NCI-H2227 (cell line): ENCODE results near the gene NDUFB8.

Source experiments
- DNase-seq: peaks from one replicate; lab custom pipeline; 2025; ENCODE audit not compliant: unreplicated experiment; lab: John Stamatoyannopoulos, UW

The NDUFB8 gene

DNA sequence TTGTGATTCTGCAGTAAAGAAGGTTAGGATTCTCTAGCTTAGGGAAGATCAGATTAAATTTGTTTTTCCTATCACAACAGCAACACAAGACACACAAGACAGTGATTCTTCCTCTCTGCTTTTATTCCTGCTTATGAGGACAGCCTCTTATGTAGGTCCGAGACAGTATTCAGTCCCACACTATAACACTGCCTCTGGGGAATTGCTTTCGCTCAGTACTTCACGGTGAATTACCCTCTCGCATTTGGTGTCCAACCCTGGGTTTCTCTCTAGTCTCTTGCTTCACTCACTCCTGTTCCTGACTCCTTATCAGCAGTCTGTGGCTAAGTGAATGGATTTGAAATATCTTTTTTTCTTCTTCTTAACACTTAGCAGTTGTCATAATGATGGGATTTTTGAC, 7.8 kb upstream of the NDUFB8 start:
- DNase-seq, result no peak

GRCh38 chr10:100535715-100536353, 6.2 kb upstream of the NDUFB8 start, which contains the start of gene HIF1AN:
TSS of gene HIF1AN (plus strand) at chr10:100535943. CDS start at chr10:100535959, 16 bp downstream.
- DNase-seq, result peak; percentile 94

DNA sequence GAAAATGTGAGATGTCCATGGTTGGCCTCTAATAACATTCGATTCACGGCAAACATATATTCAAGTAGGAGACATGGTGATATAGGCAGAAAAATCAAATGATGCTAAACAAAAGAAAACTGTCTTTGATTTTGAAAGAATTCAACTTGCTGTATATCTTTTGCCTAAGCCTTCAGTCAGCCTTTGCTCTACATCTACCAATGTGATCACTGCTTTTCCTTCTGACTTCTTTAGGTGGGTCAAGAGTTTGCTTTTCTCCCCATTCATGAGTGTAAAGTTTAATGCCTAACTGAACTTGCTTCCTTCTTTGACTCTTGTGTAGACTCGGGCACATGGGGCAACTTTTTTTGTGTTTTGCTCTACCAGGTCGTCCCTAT, 5.7 kb upstream of the NDUFB8 start:
- no peak for DNase-seq

GRCh38 chr10:100534726-100535125, 5.1 kb upstream of the NDUFB8 start:
- no peak for DNase-seq

- DNase-seq, result no peak
Measured at GRCh38 chr10:100531761-100532160, 2.1 kb upstream of the NDUFB8 start.

GRCh38 chr10:100528921-100529474, 673 bp downstream of the NDUFB8 start:
- no peak for DNase-seq

GRCh38 chr10:100528123-100528886, 1.4 kb downstream of the NDUFB8 start:
- DNase-seq, result no peak

DNA sequence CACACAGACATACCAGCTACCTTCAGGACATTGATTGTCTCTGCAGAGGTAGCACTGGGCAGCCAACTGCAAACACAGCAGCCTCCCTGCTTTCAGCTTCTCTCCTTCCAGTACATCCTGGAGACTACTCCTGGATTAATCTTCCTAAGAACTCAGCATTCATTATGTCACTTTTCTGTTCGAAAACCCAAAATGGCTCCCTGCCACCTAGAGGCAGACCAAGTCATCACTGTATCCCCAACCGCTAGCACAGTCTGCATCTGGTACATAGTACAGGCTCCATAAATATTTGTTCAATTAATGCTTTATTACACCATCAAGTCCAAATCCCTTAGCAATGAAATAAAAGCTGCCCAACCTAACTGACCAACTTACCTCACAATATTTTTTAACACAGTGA, 5.0 kb downstream of the NDUFB8 start:
- DNase-seq, result no peak

- DNase-seq, result no peak
Measured at GRCh38 chr10:100524206-100524605, 5.5 kb downstream of the NDUFB8 start.

DNA sequence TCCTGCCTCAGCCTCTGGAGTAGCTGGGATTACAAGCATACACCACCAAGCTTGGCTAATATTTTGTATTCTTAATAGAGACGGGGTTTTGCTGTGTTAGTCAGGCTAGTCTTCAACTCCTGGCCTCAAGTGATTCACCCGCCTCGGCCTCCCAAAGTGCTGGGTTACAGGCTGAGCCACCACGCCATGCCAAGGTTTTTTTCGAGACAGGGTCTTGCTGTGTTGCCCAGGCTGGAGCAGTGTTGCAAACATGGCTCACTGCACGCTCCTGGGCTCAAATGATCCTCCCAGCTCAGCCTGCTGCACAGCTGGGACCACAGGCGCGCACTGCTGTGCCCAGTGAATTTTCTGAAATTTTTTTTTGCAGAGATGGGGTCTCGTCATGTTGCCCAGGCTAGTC, 6.7 kb downstream of the NDUFB8 start:
- DNase-seq, result no peak

- DNase-seq, result no peak
Measured at GRCh38 chr10:100522107-100522801, 7.4 kb downstream of the NDUFB8 start.

DNA sequence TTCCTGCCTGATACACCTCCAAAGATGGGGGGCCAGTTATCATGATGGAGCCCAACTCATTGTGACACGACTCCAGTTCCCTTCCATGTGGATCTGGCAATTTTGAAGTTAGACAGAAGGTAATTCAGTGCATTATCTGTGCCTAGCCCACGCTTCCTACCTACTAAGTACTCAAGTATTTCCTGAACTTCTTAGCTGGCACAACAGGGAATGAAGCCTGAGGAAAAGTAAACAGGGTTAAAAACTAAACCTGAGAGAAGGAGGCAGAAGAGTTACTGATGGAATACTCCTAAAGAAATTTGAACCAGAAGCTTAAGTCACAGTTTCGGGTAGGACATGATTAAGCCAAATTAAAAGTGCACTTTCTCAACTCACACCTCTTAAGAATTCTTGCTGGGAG, 8.9 kb downstream of the NDUFB8 start:
- DNase-seq, result no peak

DNA sequence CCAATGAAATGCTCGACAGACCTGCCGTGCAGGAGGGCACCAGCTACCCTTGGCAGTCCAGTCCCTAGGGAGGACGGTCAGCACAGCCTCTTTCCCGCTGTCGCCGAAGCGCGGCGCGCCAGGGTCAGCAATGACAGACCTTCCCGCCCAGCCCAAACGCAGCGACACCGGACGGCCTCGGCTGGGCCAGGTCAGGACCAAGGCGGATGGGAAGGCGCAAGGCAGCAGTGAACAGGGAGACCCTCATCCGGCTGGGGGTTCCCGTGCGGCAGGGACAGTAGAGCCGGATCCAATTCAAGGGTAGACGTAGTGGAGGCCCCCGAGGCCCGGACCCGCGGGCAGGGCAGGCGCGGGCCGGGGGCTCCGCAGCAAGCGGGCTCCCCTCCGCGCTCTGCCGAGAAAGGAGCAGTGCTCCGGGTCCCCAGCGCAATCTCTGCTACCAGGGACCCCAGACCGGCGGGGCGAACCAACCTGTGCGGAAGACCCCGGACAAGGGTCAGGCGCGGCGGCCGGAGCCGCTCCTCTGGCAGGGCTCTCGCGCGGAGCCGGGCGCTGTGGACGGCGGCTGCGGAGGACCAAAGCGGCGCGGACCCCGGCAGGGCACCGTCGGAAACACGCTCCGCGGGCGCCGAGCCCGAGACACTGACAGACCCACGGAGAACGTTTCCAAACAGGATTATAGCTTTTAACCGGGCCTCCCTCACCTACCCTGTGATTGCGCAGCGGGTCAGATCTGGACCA, 10.2 kb downstream of the NDUFB8 start, which contains the start of gene SEC31B:
TSS of gene SEC31B (minus strand) at position 551 of the 741 bp plus-strand sequence. CDS start 2,909 bp downstream, outside the sequence.
- DNase-seq, result peak; percentile 21

DNA sequence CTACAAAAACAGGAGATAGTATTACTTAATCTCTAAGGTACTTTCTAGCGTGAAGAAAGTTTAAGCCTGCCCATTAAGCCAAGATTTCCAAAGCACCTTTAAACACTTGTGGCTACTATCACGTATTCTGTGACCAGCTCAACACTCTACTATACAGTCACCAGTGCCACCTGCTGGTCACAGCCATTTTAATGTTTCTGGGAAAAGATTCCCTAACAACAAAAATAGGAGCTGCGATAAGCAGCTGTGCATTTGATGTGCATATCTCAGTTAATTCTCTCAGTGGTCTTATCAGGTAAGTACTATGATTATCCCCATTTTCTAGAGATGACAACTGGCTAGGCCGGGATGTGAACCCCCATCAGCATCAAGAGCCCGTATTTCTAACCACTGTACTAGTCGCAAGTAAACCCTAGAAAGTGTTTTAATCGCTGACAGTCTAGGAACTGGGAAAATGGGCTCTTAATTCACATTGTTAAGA, 10.9 kb downstream of the NDUFB8 start:
- DNase-seq, result peak; percentile 76

- no peak for DNase-seq
Measured at GRCh38 chr10:100516847-100517246, 12.8 kb downstream of the NDUFB8 start.

DNA sequence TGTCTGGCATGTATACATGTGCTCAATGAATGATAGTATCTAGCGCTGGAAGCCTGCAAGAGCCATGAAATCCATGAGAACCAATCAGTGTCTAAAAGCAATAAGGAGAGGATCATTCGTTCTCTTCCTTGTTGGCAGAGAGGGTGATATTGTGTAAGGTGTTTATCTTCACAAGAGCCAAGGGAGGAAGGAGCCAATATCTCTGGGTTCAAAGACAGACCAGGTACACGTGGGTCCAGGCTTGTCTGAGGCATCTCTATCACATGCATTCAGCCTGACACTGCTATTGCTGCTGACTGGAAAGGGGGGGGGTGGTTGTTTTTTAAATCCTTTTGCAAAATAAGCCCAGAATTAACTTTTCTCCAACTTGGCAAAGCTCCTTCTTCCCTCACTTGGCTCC, 14.1 kb downstream of the NDUFB8 start:
- no peak for DNase-seq

GRCh38 chr10:100510533-100511308, 18.9 kb downstream of the NDUFB8 start:
- no peak for DNase-seq

DNA sequence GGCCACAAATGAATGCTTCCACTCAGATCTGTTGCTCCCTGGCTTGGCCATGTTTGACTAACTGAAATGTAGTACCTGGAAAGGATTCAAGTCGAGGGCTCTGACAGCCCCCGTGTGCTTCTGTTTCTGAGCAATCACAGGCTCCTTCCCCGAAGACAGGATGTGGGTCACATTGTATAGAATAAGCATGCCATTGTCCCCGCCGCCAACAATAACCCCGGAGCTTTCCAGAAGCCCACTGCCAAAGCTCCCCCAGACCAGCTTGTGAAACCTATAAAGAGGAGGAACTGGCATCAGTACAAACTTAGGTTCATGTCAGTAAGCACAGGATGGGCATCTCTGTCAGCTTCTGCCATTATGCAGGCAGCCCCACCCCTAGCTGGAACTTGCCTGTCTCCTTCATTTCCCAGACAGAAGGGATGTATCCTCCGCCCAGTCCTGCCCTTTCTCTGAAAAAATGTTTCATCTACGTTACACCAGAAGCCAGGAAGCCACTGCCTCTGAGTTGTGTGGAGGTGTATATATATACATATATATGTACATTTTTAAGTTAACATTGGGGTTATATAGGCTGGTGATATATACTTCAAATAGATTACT, 20.3 kb downstream of the NDUFB8 start:
- no peak for DNase-seq

- peak; percentile 48 for DNase-seq
Measured at GRCh38 chr10:100508691-100509150, 20.9 kb downstream of the NDUFB8 start.
